IgD-negative memory B cell (primary cell): ENCODE results near the gene PRAMEF6. TPM values are rescaled to one million over a fixed set of nuclear protein-coding genes. Genes with fewer than 3 reads are reported as not detected.
"Not testable (repeated sequence)": the region's sequence is repeated elsewhere in the genome, so short reads cannot be mapped to it uniquely, and the experiment has no call there.

ENCODE experiments used
- H3K27ac Mint-ChIP-seq, 3 donors: one replicate each; pipeline ENCODE4 v1.8.0; 2020 to 2022; ENCODE audit warnings: mild to moderate bottlenecking in 3 of 3, mixed read lengths in 3 of 3, moderate library complexity in 1 of 3
- H3K27me3 Mint-ChIP-seq: one replicate; pipeline ENCODE4 v1.8.0; 2021; ENCODE audit warnings: mixed read lengths
- H3K36me3 Mint-ChIP-seq: one replicate; pipeline ENCODE4 v1.8.0; 2020; ENCODE audit warnings: mild to moderate bottlenecking, mixed read lengths
- H3K4me1 Mint-ChIP-seq, 3 donors: one replicate each; pipeline ENCODE4 v1.8.0; 2020 to 2022; ENCODE audit warnings: mixed read lengths in 3 of 3, mild to moderate bottlenecking in 1 of 3
- H3K4me3 Mint-ChIP-seq, 4 donors: one replicate each; pipeline ENCODE4 v1.8.0; 2020 to 2022; ENCODE audit warnings: mild to moderate bottlenecking in 4 of 4, mixed read lengths in 4 of 4, moderate library complexity in 3 of 4
- H3K9me3 Mint-ChIP-seq, 3 donors: one replicate each; pipeline ENCODE4 v1.8.0; 2020 to 2021; ENCODE audit warnings: mixed read lengths in 3 of 3, mild to moderate bottlenecking in 1 of 3
- polyA plus RNA-seq: library from polyadenylated mRNA; unstranded; fragments of 300-500 nt; fragmentation: Illumina TruSeq; gene quantifications from one replicate; pipeline ENCODE4 v1.2.3, GENCODE V29; 2021

Gene PRAMEF6
- not detected for polyA plus RNA-seq

DNA sequence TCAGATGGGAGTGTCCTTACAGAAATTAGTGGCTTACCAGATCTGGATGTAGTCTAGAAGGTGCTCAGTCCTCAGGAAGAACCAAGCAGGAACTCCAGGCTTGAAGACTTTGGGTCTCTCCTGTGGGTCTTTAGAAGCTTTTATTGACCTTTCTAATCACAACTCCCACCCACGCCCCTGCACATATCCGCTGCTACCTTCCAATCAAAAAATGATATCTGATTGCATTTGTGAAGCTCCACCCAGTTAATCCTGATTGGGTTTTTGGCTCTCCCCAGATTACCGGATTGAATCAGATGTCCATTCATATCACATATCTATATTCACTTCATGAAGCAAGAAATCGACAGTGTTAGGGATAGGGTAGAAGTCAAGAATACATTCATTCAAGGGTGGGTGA lies at the start of gene PRAMEF6:
Gene PRAMEF6, minus strand, starts transcription at position 101 of the 400 bp plus-strand sequence. CDS start 5,062 bp downstream, outside the sequence.
- H3K27ac Mint-ChIP-seq, H3K4me3 Mint-ChIP-seq, H3K27me3 Mint-ChIP-seq, H3K36me3 Mint-ChIP-seq, H3K4me1 Mint-ChIP-seq, H3K9me3 Mint-ChIP-seq: not testable (repeated sequence)

DNA sequence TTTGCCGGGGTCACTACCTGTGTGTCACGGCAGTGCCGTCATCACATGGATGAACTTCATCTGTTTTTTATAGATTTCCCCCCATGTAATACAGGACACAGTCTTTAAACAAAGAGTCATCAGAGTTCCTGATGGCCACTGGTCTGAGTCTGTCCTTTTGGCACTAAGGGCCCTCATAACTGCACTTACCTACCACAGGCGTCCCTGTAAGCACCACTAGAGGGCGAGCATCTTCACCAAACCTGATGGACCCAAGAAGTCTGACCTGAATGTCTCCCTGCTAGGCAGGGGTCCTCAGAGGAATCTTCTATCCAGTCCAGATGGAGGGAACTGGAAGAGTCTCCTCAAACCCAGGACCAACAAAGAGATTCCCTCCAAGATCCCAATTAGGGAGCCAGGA lies 23.0 kb downstream of the PRAMEF6 start:
- not testable (repeated sequence) for H3K4me3 Mint-ChIP-seq, H3K9me3 Mint-ChIP-seq, H3K4me1 Mint-ChIP-seq, H3K36me3 Mint-ChIP-seq, H3K27ac Mint-ChIP-seq, H3K27me3 Mint-ChIP-seq

DNA sequence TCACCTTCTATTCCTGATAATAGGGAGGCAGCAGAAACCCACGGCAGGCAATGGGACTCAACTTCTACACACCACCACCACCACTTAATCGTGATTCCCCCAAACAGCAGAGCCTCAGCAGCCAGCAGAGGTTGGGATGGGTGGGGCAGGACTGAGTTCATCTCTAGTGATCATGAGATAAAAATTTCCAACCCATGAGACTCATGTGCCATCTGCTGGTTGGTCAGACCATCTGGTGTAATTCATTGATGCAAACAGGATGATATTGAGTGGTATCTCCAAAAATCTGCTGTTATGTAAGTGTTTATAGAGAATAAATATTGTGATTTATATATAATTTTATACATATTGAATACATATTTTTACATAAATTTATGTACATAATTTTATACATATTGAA lies 25.6 kb downstream of the PRAMEF6 start:
- not testable (repeated sequence) for H3K4me1 Mint-ChIP-seq, H3K9me3 Mint-ChIP-seq, H3K27me3 Mint-ChIP-seq, H3K4me3 Mint-ChIP-seq, H3K36me3 Mint-ChIP-seq, H3K27ac Mint-ChIP-seq

DNA sequence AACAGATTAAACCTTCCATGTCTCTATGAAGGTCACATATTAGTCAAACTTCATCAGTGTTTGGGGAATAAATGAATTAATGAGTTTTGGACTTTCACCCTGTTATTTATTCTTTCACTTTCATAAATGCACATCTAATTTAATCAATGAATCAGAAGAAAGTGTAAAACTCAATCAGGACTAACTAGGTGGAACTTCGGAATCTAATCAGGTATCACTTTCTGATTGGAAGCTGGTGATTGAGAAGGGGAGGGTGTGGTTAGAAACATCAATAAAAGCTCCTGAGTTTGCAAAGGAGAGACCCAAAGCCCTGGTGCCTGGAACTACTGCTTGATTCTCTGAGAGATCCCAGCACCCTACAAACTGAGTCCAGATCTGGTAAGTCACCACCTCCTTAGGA lies 31.1 kb downstream of the PRAMEF6 start, which contains the start of gene PRAMEF7:
Gene PRAMEF7, plus strand, starts transcription at position 301 of the 400 bp plus-strand sequence. CDS start 1,083 bp downstream, outside the sequence.
- H3K36me3 Mint-ChIP-seq, H3K4me3 Mint-ChIP-seq, H3K27ac Mint-ChIP-seq, H3K27me3 Mint-ChIP-seq, H3K4me1 Mint-ChIP-seq, H3K9me3 Mint-ChIP-seq: not testable (repeated sequence)

DNA sequence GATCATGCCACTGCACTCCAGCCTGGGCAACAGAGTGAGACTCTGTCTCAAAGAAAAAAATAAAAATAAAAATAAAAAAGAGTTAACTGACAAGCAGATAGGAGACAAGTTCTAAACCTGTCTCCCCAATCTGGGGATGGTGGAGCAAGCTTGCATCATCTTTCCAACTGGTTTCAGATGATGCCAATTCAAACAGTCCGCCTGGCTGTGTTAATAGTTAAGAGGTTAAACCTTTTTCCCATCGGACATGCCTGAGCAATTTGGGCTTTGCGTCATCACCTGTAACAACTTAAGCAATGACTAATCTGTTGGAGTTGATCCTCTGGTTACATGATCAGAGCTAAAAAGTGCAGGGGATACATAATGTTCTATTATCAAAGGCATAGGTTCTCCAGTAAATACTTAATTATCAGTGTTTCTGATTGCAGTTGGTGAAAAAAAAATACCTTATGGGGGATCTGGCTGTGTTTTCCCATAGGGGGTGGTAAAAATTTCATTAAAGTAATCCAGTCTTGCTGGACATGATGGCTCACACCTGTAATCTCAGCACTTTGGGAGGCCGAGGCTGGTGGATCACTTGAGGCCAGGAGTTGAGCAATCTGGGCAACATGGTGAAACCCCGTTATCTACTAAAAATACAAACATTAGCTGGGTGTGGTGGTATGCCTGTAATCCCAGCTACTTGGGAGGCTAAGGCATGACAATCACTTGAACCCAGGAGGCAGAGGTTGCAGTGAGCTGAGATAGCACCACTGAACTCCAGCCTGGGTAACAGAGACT lies 43.4 kb downstream of the PRAMEF6 start:
- not testable (repeated sequence) for H3K27me3 Mint-ChIP-seq, H3K4me1 Mint-ChIP-seq, H3K36me3 Mint-ChIP-seq, H3K27ac Mint-ChIP-seq, H3K4me3 Mint-ChIP-seq, H3K9me3 Mint-ChIP-seq

DNA sequence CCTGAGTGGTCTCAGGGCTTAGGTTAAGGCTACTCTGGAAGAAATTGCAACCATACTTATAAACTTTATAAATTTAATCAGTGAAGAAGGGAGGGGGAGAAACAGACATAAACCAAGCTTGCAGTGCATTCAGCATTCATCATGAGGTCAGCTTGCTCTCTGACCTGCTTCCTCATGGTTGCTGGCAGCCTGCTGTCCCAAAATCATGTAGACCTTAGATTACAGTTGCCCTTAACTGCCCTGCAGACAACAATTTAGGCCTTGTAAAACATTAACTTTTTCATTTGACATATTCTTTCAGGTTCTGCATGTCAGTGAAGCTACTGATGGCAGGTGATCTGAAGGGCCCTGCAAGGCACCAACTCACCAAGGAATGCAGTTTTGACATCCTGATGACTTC lies 48.2 kb downstream of the PRAMEF6 start:
- not testable (repeated sequence) for H3K36me3 Mint-ChIP-seq, H3K4me1 Mint-ChIP-seq, H3K9me3 Mint-ChIP-seq, H3K4me3 Mint-ChIP-seq, H3K27ac Mint-ChIP-seq, H3K27me3 Mint-ChIP-seq

DNA sequence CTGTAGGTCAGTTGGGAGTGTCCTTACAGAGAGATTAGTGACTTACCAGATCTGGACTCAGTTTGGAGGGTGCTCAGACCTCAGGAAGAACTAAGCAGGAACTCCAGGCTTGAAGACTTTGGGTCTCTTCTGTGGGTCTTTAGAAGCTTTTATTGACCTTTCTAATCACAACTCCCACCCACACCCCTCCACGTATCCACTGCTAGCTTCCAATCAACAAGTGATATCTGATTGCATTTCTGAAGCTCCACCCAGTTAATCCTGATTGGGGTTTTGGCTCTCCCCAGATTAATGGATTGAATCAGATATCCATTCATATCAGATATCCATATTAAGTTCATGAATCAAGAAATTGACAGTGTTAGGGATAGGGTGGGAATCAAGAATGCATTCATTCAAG lies 49.2 kb downstream of the PRAMEF6 start, which contains the start of gene PRAMEF10:
Gene PRAMEF10, minus strand, starts transcription at position 101 of the 400 bp plus-strand sequence. CDS start 2,423 bp downstream, outside the sequence.
- H3K36me3 Mint-ChIP-seq, H3K27ac Mint-ChIP-seq, H3K4me3 Mint-ChIP-seq, H3K9me3 Mint-ChIP-seq, H3K4me1 Mint-ChIP-seq, H3K27me3 Mint-ChIP-seq: not testable (repeated sequence)

Other genes starting within 250 kb of the PRAMEF6 start
- not detected for gene AADACL3, start 231.5 kb downstream of the PRAMEF6 start, polyA plus RNA-seq
- gene CFAP107, start 201.4 kb downstream of the PRAMEF6 start, polyA plus RNA-seq: not detected
- not detected for gene PRAMEF12, start 173.8 kb downstream of the PRAMEF6 start, polyA plus RNA-seq
- not detected for gene PRAMEF1, start 156.2 kb downstream of the PRAMEF6 start, polyA plus RNA-seq
- gene PRAMEF11, start 116.2 kb downstream of the PRAMEF6 start, polyA plus RNA-seq: not detected
- gene HNRNPCL1, start 98.9 kb downstream of the PRAMEF6 start, polyA plus RNA-seq: not detected
- not detected for gene PRAMEF2, start 90.5 kb downstream of the PRAMEF6 start, polyA plus RNA-seq
- not detected for gene PRAMEF4, start 61.4 kb downstream of the PRAMEF6 start, polyA plus RNA-seq
- not detected for gene PRAMEF10, start 49.3 kb downstream of the PRAMEF6 start, polyA plus RNA-seq
- gene PRAMEF7, start 31.0 kb downstream of the PRAMEF6 start, polyA plus RNA-seq: not detected
- not detected for gene PRAMEF27, start 109.0 kb upstream of the PRAMEF6 start, polyA plus RNA-seq
- gene HNRNPCL3, start 113.2 kb upstream of the PRAMEF6 start, polyA plus RNA-seq: not detected
- gene PRAMEF25, start 123.2 kb upstream of the PRAMEF6 start, polyA plus RNA-seq: not detected
- gene HNRNPCL2, start 169.3 kb upstream of the PRAMEF6 start, polyA plus RNA-seq: not detected
- not detected for gene PRAMEF26, start 208.4 kb upstream of the PRAMEF6 start, polyA plus RNA-seq
- gene HNRNPCL4, start 218.1 kb upstream of the PRAMEF6 start, polyA plus RNA-seq: not detected
- gene PRAMEF9, start 224.3 kb upstream of the PRAMEF6 start, polyA plus RNA-seq: not detected